HG02938 (cell line): ENCODE measurements around the gene SMG6.
"Not testable (repeated sequence)": the region's sequence is repeated elsewhere in the genome, so short reads cannot be mapped to it uniquely, and the experiment has no call there.

Experiments used
- ATAC-seq: cut with Tn5 transposase; IDR thresholded peaks from one replicate; pipeline ENCODE4 v1.9.1; 2021; ENCODE audit warnings: mild to moderate bottlenecking, moderate library complexity; ENCODE audit not compliant: unreplicated experiment

Gene SMG6

GRCh38 chr17:2151358-2152033 lies 152.1 kb downstream of the SMG6 start:
- ATAC-seq: no peak

GRCh38 chr17:2150806-2151205 lies 152.8 kb downstream of the SMG6 start:
- no peak for ATAC-seq

DNA sequence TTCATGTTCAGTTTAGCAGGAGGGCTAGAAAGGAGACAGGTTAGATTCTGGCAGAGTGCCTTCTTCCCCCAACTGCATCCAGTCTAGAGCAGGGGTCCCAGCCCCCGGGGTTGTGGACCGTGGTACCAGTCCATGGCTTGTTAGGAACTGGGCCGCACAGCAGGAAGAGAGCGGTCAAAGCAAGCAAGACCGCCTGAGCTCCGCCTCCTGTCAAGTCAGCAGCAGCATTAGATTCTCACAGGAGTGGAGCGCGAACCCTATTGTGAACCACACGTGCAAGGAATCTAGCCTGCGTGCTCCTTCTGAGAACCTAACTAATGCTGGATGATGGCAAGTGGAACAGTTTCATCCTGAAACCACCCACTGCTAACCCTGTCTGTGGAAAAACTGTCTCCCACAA lies 153.7 kb downstream of the SMG6 start:
- no peak for ATAC-seq

- no peak for ATAC-seq
Observed at GRCh38 chr17:2146132-2146871, 157.3 kb downstream of the SMG6 start.

- ATAC-seq: no peak
Observed at GRCh38 chr17:2144701-2145100, 158.9 kb downstream of the SMG6 start.

- no peak for ATAC-seq
Observed at GRCh38 chr17:2143332-2143731, 160.3 kb downstream of the SMG6 start.

GRCh38 chr17:2142682-2143081 lies 160.9 kb downstream of the SMG6 start:
- not testable (repeated sequence) for ATAC-seq

DNA sequence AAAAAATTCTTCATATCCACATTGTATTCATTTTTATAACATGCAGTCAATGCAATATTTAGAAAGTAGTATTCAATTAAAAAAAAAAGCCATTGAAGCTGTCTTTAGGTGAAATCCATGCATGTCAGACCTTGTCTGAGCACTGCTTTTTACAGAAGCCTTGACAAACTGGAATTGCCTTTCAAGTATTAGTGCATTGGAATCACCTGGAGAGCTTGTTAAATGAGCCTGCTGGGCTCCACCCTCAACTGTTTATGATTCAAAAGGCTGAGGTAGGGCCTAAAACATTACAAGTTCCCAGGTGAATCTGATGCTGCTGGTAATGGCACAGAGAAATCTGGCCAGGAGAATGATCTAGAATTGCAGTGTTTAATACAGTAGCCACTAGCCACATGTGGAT lies 162.9 kb downstream of the SMG6 start:
- no peak for ATAC-seq

- ATAC-seq: no peak
Observed at GRCh38 chr17:2138761-2139160, 164.8 kb downstream of the SMG6 start.

DNA sequence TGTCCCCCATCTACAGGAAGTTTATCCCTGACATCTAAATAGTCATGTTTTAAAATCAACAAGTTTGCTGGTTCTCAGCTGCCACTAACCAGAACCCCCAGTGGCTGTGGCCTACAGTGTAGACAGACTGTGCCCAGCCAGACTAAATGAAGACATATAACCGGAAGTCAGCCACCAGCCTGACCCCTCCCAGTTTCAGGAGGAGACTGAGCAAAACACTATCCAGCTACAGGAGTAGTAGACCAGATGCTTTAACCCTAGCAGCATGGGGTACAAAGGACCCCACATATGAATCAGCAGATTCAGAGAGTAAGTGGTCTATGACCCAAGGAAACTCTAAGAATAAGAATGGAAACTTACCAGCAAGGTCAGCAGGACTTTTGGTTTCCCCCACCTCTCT lies 165.3 kb downstream of the SMG6 start:
- peak; percentile 77 for ATAC-seq

DNA sequence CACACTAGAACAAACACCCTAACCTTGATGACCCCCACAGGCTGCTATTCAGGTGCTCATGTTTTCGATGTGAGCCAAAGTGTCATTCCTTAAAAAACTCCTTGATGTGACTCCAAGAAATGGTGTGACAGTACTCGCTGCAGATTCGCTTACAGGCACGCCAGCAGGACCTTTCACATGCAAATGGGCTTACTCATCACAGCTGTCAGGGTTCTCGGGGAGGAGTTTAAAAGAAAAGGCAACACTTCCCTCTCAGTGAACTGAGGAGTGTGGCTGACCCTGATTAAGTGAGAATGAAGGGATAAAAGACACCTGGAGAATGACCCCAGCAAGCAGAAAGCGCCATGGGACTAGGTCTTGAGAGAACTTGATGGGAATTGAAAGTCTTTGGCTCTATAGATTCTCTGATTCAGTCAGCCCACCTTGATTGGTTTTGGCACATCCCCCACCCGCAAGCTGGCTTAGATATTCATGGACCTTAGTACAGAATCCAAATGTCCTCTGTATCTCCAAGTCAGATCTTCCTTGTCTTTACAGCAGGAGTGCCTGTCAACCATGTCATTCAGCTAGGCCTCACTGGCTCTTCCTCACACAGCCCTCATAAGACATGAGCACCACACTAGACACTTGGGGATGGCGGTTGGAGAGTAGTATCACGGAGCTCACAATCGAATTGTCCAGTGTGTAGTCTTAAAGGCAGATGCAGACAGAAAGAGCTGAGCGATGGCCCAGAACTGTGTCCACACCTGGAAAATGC lies 166.1 kb downstream of the SMG6 start:
- ATAC-seq: no peak

DNA sequence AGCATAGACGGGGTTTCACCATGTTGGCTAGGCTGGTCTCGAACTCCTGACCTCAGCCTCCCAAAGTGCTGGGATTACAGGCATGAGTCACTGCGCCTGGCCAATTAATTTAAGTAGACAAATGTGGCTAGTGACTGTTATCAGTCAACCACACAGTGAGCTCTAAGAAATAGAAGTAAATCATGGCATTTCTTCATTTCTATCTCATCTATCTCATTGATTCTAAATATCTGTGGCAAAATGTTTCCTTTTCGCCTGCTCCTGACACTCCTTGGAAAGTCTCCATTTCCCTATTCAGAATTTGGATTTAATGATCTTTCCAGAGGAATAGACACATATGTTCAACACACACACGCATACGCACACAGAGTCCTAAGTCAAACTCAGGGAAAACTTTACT lies 167.3 kb downstream of the SMG6 start:
- no peak for ATAC-seq

DNA sequence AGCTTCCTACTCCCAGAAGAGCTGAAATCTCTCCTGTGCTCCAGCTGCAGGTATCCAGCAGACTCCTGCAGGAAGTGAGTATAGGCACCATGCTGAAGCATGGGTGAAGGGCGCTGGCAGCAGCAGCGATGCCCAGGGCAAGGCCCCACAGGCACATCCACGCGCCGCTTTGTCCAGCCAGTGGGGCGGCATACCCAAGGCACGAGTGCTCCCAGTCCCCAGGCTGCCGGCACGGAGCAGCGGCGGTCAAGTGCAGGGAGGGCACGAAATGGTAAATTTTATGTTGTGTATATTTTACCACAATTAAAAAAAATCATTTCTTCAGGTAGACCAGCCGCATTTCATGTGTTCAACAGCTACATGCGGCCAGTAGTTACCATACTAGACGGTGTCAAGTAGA lies 175.6 kb downstream of the SMG6 start:
- ATAC-seq: no peak

GRCh38 chr17:2125013-2125535 lies 178.5 kb downstream of the SMG6 start:
- no peak for ATAC-seq

GRCh38 chr17:2124391-2124790 lies 179.2 kb downstream of the SMG6 start:
- no peak for ATAC-seq

GRCh38 chr17:2123375-2124251 lies 180.0 kb downstream of the SMG6 start:
- no peak for ATAC-seq

GRCh38 chr17:2122641-2123302 lies 180.8 kb downstream of the SMG6 start:
- no peak for ATAC-seq

DNA sequence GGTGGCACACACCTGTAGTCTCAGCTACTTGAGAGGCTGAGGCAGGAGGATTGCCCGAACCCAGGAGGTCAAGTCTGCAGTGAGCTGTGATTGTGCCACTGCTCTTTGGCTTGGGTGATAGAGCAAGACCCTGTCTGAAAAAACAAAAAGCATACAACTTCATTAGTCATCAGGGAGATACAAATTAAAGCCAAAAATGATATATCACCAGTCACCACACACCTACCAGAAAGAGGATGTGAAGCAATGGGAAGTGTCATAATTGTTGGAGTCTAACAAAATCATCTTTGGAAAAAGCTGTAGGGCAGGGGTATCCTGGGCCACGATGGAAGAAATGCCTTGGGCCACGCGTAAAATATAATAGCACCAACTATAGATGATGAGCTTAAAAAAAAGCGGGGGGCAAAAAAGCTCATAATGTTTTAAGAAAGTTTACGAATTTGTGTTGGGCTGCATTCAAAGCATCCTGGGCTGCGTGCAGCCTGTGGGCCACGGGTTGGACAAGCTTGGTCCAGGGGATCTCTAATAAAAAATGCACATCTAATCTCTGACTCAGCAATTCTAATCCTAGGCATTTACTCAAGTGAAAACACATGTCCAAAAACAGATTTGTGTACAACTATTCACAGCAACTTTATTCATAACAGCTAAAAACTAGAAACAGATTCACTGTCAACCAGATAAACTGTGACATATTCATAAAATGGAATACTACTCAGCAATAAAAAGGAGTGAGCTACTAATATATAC lies 182.8 kb downstream of the SMG6 start:
- ATAC-seq: no peak

GRCh38 chr17:2113279-2113622 lies 190.3 kb downstream of the SMG6 start:
- no peak for ATAC-seq

DNA sequence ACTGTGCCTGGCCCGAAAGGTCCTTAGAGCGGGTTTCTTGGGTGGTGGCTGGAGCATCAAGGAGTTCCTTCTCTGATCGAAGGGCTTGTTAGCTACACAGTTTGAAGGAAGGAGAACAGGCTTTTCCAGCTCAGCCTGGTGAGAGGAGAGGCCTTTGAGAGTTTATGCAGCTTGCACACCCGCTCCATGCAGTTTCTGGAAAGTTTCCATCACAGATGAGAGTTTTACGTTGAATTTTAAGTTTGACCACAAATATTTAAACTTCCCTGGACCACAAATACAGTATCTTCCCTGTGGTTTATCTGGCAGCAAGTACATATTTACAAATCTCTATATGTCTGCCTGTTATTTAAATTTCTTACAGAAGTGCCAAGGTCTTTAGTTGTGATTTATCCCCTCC lies 191.9 kb downstream of the SMG6 start:
- ATAC-seq: no peak
